ENCODE measurements around the gene TPP2. TPM values are rescaled to one million over a fixed set of nuclear protein-coding genes. Genes with fewer than 3 reads are reported as not detected.
A peak's percentile ranks its signal among the peaks of the same experiment; 100 is the strongest.

The TPP2 gene
- total RNA-seq, 1 donor = 65.7 TPM

DNA sequence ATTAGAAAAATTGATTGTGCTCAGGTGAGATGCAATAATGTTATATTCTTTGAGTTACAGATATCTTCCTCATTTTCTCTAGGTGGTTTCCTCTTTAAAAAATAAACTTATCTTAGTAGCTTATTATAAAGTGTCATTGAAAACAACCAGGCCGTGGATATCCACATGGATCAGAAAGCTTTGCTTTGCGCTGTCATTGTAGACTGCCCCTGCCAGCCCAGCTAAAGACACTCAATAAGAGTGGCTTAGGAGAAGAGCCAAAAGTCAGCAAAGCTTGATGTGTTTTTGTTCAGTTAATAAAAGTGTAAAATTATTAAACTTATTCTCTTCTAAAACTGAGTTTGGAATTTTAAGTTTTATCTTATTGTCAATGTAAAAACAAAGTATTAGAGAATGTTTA is 34.4 kb downstream of the TPP2 start:
- DNase-seq (ENCODE audit: low read depth) = no peak
- TF ChIP-seq, protein P1, sequence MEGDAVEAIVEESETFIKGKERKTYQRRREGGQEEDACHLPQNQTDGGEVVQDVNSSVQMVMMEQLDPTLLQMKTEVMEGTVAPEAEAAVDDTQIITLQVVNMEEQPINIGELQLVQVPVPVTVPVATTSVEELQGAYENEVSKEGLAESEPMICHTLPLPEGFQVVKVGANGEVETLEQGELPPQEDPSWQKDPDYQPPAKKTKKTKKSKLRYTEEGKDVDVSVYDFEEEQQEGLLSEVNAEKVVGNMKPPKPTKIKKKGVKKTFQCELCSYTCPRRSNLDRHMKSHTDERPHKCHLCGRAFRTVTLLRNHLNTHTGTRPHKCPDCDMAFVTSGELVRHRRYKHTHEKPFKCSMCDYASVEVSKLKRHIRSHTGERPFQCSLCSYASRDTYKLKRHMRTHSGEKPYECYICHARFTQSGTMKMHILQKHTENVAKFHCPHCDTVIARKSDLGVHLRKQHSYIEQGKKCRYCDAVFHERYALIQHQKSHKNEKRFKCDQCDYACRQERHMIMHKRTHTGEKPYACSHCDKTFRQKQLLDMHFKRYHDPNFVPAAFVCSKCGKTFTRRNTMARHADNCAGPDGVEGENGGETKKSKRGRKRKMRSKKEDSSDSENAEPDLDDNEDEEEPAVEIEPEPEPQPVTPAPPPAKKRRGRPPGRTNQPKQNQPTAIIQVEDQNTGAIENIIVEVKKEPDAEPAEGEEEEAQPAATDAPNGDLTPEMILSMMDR (IDR thresholded peaks at IDR 0.05; ENCODE audit: insufficient read depth, low read length) = no peak
- no peak overlapping the region for H3K4me3 ChIP-seq (ENCODE audit: low read depth, low read length)

DNA sequence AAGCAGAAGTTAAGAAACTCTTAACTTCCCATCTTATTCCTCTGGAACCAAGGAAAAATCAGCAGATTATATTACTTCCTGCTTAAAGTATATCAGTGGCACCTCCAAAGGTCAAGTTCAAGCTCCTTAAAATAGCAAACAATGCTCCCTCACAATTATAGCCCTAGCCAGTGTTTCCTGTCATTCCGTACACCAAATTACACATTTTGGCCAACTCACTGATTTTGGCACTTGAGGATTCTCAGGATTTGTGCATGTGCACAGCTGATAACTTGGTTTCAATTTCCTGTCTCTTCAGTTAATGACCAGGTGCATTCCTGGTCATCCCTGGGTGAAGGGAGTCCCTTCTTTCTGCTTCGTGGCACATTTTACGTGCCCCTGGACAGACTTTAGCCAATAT is 42.0 kb downstream of the TPP2 start:
- TF ChIP-seq, protein P1 (IDR thresholded peaks at IDR 0.05; ENCODE audit: insufficient read depth, low read length) = no peak
- H3K4me3 ChIP-seq (ENCODE audit: low read depth, low read length) = no peak overlapping the region

DNA sequence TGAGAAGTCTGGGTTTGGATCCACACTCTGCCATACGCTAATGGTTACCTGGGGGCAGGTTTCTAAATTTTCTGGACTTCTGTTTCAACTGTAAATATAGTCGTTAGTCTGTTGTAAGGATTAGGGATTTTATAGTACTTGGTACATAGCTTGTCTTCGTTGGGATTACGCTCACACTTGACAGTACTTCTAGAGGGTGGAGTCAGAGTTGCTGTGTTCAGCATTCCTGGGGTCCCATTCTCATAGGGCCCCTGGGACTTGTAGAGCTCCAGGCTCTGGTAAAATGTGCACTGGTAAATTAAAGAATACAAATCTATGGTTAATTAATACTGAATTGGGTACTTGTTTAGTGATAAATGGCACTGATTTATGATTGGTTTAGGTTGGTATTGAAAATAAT is 45.2 kb downstream of the TPP2 start:
- TF ChIP-seq, protein P1 (IDR thresholded peaks at IDR 0.05; ENCODE audit: insufficient read depth, low read length) = no peak
- DNase-seq (ENCODE audit: low read depth) = no peak
- H3K4me3 ChIP-seq (ENCODE audit: low read depth, low read length) = no peak overlapping the region

More for the DNA sequence above, 42.0 kb downstream of the TPP2 start:
- DNase-seq (ENCODE audit: low read depth) = no peak

DNA sequence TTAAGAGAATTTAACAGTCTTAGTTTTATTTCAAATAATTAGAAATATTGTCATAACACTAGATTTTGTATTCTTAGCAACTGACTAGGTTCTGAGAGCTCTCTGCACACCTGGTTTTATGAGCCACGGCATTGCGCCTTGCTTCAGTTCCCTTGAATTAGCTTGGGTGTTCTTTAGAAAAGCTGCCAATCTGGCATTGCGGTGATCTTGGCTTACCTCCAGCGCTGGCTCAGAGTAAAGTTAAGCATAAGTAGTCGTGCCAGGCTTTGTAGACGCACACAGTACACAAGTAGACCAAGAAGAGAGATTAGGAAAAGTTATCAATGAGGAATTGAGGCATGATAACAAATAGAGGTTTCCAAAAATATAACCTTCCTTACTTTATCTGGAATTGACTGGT is 45.7 kb downstream of the TPP2 start:
- peak; percentile 31 for DNase-seq (ENCODE audit: low read depth)
- H3K4me3 ChIP-seq (ENCODE audit: low read depth, low read length) = no peak overlapping the region
- TF ChIP-seq, protein P1 (IDR thresholded peaks at IDR 0.05; ENCODE audit: insufficient read depth, low read length) = no peak

DNA sequence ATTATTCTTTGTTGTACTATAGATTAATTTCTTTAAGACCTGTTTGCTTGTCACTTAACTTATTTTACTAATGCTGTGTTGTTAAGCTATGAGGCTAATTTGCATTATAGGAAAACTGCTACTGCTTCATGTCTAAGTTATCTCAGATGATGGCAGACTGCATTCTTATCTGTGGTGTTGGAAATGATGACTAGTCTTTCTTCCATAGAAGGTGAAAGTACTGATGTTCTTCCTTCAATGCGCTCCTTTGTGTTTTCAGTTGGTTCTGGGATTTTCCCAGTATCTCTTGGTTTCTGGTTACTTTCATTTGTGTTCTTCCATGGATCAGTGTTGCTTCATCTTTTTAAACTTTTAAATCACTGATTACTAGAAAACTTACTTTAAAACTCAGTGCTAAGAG is 46.9 kb downstream of the TPP2 start:
- no peak for DNase-seq (ENCODE audit: low read depth)
- TF ChIP-seq, protein P1 (IDR thresholded peaks at IDR 0.05; ENCODE audit: insufficient read depth, low read length) = no peak

DNA sequence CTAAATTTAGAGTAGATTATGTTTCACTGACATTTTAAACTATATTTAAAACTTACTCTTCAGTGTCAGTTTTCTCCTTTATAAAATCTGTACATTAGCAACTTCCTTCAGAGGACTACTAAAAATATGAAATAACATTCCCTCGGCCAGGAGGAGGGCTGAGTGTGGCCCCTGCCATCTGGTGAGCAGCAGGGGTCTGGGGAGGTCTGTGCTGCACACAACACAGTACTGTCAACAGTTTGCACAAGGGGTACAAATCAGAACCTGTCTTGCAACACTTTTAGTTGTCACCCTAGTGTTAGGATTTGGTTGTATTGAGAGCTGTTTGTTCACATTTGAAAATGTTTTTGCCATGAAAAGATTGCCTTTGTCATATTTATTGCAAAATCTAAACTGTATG is 48.9 kb downstream of the TPP2 start:
- H3K4me3 ChIP-seq (ENCODE audit: low read depth, low read length) = no peak overlapping the region
- no peak for DNase-seq (ENCODE audit: low read depth)
- TF ChIP-seq, protein P1 (IDR thresholded peaks at IDR 0.05; ENCODE audit: insufficient read depth, low read length) = no peak

More for the DNA sequence above, 46.9 kb downstream of the TPP2 start:
- H3K4me3 ChIP-seq (ENCODE audit: low read depth, low read length) = no peak overlapping the region

DNA sequence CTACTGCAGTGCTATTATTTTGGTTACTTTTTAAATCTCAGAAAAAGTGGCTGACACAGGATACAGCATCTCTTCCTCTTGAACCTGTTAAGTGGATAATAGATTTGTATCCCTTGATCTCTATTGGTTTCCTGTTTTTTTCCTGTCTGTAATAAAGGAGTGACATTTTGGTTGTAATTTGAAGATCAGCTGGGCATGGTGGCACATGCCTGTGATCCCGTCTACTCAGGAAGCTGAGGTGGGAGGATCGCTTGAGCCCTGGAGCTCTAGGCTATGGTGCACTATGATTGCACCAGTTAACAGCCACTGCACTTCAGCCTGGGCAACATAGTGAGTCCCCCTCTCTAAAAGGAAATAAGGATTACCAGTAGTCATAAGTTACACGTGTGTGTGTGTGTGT is 51.3 kb downstream of the TPP2 start:
- H3K4me3 ChIP-seq (ENCODE audit: low read depth, low read length) = no peak overlapping the region
- DNase-seq (ENCODE audit: low read depth) = no peak
- TF ChIP-seq, protein P1 (IDR thresholded peaks at IDR 0.05; ENCODE audit: insufficient read depth, low read length) = no peak
